Stimulated activated CD8-positive, alpha-beta memory T cell treated with anti-CD3 and anti-CD28 coated beads, Interleukin-4, amount 100 ng/mL, for 1 hour (primary cell): ENCODE data around the gene IGF1R.
"Not testable (repeated sequence)": the region's sequence is repeated elsewhere in the genome, so short reads cannot be mapped to it uniquely, and the experiment has no call there.

Experiments
- DNase-seq, 2 donors: peaks; one replicate each; pipeline ENCODE4 v3.0.0-alpha.2; 2020; ENCODE audit warnings: low read depth in 2 of 2, low spot score in 1 of 2

IGF1R gene

DNA sequence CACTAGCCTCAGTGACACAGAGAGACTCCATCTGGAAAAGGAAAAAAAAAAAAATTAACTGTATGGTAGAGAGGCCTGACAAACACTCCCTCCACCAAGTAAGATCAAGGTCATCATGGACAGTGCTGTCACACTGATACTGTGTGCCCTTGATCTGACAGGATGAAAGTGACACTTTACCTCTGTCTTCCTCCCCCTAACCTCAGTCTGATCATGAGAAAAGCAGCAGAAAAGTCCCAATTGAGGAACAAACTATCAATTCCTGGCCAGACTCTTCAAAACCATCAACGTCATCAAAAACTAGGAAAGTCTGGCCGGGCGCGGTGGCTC, 332.5 kb downstream of the IGF1R start:
- DNase-seq = no peak

DNA sequence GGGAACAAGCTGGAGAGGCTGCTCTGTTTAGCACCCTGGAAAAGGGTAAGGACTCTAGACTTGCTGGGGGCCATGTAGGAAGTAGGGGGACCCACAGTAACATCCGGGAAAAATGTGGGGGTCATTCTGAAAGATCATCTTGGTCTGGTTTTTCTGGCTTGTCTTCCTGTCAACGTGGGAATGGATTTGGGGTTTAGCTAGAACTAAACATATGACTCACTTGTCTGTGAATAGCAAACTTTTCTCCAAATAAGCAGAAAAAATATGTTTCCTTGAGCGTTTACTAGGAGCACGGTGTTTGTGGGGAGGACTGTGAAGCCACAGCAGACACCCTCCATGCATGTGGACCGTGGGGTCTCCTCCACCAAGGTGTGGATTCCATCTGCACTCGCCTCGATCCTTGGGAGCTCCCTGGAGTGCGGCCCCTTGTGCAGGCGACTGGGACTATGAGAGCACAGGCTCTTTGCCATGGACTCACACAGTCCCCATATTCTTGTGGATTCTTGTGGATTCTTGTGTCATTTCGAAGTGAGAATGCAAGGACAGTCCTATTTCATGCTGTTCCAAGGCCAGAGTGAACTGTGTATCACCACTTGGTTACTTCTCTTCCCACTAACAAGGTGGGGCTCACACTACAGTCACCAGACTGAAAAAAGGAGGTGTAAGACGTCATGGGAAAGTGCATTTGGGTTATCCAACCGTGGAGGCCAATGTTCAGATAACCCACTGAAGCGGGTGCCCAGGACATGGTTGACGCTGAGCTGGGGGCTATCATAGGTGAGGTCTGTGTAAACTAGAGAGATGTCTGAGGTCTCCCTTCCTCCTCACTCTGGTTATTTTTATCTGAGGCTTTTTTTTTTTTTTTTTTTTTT, 333.7 kb downstream of the IGF1R start:
- DNase-seq = no peak

- no peak for DNase-seq
These were observed 335.0 kb downstream of the IGF1R start for GRCh38 chr15:98983334-98983733.

GRCh38 chr15:98986281-98986680, 337.9 kb downstream of the IGF1R start:
- no peak for DNase-seq

- DNase-seq = no peak
These were observed 346.6 kb downstream of the IGF1R start for GRCh38 chr15:98994892-98995291.

DNA sequence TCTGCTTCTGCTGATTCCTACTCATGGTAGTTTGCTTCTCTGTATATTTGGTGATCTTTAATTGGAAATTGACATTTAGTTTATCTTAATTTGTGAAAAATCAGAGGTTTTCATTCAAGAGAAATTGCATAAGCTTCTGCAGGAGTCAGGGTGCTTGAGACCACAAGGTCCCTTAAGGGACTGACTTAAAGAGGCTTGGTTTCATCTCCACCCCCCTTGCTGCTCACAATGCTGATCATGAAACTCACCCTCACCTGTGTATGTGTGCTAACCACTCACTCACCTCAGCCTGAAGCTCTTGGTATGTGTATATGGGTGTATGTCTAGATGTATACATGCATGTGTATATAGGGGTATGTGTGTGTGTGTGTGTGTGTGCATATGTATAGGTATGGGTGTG, 347.8 kb downstream of the IGF1R start:
- DNase-seq = no peak

- DNase-seq = no peak
These were observed 348.3 kb downstream of the IGF1R start for GRCh38 chr15:98996624-98997023.

DNA sequence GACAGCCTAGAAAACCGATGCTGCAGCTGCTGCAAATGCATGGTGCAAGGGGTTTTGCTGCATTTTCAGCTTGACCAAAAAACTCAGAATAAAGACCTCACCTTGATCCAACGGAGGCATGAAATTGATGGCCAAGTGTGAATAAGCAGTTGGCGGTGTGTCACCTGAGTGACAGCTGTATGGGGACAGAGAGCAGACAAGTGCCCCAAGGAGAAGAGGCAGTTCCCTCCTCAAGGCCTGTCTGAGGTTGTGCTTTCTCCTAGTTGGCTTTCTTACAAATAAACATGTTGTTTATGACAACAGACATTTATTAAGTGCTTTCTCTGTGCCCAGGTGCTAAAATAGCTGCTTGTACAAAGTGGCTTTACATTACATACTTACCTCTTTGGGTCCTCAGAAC, 349.0 kb downstream of the IGF1R start:
- DNase-seq = no peak

GRCh38 chr15:98997755-98998154, 349.4 kb downstream of the IGF1R start:
- no peak for DNase-seq

DNA sequence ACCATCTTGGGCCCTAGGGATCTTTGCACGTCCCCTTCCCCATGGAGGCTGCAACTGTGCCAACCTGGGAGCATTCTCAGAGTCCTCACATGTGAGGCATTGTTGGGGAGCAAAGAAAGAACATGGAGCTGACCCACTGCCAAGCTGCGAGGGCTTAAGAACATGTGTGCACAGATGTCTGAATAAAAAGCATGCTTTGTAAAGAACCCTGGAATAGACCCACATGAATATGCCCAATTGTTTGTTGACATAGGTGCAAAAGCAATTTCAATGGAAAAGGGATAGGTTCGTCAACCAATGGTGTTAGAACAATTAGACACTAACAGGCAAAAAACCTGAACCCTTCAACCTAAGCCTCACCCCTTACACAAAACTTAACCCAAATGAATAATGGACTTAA, 349.9 kb downstream of the IGF1R start:
- DNase-seq = no peak

DNA sequence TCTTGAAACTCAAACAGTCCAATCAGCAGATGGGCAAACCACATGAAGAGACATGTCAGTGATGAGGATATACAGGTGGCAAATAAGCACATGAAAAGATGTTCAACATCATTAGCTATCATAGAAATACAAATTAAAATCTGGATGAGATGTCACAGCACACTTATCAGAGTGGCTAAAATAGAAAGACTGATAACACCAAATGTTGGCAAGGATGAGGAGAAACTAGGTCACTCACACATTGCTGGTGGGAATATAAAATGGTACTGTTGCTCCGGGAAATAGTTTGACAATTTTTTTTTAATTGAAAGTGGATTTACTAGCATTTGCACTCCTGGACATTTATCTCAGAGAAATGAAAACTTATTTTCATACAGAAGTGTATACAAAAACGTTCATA, 350.9 kb downstream of the IGF1R start:
- no peak for DNase-seq

DNA sequence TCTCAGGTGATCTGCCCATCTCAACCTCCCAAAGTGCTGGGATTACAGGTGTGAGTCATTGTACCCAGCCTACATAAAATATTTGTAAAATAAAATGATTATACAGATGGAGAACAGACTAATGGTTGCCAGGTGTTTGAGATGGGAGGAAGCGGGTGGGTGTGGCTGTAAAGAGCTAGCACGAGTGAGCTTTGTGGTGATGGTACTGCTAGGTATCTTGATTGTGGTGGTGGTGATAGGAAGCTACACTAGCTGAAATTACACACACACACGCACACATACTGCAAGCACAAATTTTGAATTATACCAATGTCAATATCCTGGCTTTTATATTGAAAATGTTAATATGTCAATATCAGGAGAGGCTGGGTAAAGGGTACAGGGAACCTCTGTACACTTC, 353.9 kb downstream of the IGF1R start:
- DNase-seq = no peak

- DNase-seq = not testable (repeated sequence)
These were observed 355.0 kb downstream of the IGF1R start for GRCh38 chr15:99003317-99003716.

GRCh38 chr15:99004998-99005974, 356.9 kb downstream of the IGF1R start:
- not testable (repeated sequence) for DNase-seq

DNA sequence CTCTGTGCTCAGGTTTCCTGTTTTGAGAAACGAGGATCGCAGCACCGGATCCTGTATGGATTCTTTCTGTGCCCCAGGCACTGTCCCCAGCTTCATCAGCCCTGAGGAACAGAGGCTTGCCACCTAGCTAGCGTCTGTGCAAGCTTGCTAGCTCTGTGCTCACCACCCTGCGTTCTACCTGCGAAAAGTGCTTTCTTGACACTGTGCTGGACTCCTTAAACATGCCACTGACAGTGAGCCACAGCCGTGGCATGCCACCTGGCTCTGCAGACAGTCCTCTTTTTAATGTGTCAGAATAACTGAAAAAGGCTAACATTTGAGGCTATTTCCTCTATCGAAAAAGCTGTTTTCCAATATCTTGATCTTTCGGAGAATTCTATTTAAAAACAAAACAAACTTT, 357.8 kb downstream of the IGF1R start:
- DNase-seq = no peak

DNA sequence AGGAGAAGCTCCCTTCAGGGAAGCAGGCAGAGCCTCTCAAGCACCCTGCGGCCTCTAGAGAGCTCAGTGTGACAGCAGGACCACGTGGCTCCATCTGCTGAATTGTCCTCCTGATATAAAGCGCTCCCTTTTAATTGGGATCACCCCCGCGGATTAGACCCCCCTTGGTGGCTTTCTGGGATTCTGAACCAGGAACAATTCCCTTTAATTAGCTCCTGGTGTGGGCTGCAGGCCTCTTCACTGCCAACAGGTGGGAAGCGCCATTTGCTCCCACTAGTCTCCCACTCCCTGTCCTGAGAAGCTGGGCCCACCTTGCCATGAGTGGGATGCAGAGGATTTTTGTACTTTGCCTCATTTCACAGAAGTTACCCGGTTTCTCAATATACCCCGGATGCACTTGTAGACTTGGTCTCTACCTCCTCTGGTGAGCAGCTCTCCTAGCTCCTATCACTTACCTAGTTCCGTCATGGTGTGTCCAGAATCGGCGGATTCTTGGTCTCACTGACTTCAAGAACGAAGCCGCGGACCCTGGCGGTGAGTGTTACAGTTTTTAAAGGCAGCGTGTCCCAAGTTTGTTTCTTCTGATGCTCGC, 358.7 kb downstream of the IGF1R start:
- DNase-seq = no peak

DNA sequence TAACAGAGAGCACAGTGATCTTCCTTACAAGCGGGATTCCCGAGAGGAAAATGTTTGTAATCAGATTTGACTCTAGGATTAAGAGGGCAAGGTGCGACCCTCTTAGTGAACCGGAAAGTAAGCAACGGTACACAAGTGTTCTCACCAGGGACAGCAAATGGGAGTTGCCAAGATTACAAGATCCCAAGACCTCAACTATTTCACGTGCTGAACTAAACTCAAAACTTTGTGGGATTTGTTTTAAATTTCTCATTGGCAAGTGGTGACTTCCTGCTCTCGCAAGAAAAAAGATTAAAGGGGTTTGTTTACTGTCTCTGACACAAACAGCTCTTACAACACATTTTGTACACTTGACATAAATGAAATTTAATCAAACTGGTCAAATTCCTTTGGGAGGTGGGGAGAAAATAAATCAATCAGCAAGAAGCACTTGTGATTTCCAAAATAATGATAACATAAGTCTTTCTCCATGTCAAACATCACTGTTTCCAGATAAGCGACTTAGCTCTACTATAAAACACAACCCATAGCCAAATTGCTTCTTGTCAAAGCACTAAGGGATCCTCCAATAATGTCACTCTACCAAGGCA, 361.5 kb downstream of the IGF1R start:
- no peak for DNase-seq

DNA sequence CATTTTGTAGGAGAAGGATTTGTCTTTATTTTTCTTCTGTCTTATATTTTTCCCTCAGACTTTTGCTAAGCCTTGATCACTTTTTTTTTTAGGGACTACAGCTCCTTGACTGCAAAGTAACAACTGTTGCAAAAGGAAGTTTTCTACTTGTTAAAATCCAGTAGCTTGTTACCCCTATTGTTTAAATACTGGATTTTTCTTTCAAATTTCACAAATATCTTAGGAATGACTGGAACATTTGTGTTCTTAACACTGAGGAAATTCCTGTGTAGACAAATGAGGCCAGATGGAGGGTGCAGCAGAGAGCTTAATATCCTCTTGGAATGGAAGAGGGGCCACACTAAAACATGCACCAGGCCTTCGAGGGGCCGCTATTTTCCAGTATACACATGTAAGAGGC, 362.4 kb downstream of the IGF1R start:
- DNase-seq = no peak
